ENCODE results near the gene ZNF213.
"Not testable (repeated sequence)": the region's sequence is repeated elsewhere in the genome, so short reads cannot be mapped to it uniquely, and the experiment has no call there.

Gene ZNF213

DNA sequence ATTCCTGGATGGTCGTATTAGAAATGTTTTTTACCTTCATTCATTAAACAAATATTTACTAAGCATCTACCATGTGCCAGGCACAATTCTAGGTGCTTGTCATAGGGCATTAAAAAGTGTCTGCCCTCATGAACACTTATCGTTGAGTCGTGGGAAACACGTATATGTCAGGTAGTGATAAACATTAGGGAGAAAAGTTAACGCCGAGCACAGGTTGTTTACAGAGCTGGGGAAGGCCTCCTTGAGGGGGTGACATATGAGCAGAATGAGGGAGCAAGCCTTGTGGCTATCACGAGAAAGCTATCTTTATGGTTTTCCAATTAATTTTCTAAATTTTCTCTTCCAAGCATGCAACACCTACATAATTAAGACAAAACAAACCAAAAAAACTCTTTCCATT, 985 bp upstream of the ZNF213 start:
- DNase-seq: no peak

DNA sequence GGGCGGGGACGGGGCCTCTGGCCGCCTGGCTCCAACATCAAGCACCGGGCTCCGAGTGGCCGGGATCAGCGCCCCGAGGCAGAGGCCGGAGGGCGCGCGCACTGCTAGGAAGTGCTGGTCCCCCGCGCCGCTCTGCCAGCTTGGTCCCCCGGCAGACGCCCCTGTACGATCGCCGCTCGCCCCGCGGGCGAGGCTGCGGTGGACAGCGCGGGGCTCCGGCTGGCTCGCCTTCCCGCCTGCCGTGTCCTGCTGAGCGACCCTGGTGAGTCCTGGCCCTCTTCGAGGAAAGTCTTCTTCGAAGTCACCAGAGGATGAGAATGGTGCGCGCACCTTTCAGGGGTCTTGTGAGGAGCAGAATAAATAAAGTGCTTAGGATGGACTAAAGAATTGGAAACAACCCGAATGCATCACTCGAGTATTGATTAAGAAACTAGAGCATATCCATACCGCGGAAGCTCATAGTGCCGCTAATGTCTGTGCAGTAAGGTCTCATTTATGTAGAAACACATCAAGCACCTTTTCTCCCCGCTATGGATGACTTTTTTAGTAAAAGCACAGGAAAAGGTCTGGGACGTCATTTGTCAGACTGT, 392 bp downstream of the ZNF213 start:
- DNase-seq: peak; percentile 29

DNA sequence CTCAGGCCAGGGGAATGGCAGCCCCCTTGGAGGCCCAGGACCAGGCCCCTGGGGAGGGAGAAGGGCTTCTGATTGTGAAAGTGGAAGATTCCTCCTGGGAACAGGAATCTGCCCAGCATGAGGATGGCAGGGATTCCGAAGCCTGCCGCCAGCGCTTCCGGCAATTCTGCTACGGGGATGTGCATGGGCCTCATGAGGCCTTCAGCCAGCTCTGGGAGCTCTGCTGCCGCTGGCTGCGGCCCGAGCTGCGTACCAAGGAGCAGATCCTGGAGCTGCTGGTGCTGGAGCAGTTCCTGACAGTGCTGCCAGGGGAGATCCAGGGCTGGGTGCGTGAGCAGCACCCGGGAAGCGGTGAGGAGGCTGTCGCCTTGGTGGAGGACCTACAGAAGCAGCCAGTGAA, 2.4 kb downstream of the ZNF213 start:
- DNase-seq: no peak

DNA sequence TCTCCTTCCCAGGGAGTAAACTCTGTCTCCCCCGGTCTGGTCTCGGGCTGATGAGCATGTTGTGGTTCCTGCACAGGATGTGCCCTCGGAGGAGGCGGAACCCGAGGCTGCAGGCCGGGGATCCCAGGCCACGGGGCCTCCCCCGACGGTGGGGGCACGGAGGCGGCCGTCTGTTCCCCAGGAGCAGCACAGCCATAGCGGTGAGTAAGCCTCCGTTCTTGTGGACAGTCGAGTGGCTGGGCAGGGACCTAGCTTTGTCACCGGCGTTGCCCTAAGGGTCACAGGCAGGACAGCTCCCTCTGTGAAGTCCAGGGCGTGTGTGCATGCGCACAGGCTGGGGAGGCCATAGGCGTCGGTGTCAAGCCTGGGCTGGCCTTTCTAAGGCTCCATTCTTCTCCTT, 3.5 kb downstream of the ZNF213 start:
- no peak for DNase-seq

DNA sequence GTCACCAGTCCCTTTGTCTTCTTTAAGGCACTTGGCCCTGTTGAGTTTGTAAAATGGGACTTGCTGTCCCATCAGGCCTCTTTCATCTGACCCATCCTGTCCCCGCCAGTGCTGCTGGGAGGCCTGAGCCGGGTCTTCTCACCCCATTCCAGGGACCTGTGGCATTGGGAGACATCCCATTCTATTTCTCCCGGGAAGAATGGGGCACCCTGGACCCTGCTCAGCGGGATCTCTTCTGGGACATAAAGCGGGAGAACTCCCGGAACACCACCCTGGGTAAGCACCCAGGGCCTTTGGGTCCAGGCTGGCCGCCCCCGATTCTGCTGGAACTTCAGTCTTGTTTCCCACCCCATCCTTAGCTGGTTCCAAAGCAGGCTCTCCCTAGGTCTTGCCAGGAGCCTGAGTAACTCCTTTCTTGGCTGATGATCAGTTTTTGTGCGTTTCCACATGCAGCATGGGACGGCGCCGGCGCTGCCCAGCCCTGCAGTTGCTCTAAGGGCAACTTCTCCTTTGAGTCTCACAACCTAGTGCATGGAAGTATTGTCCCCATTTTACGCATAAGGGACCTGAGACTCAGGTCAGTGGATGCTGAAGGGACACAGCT, 4.1 kb downstream of the ZNF213 start:
- no peak for DNase-seq

DNA sequence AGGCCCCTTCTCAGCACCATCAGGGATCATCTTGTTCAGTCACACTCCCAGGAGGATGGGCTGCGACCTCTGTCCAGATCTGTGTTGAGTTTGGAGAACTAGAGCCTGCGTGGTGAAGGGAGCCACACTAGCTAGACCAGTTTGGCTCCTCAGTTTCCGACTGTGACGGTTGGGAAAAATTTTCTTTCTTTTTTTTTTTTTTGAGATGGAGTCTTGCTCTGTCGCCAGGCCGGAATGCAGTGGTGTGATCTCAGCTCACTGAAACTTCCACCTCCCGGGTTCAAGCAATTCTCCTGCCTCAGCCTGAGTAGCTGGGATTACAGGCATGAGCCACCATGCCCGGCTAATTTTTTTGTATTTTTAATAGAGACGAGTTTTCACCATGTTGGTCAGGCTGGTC, 4.7 kb downstream of the ZNF213 start:
- DNase-seq: not testable (repeated sequence)

DNA sequence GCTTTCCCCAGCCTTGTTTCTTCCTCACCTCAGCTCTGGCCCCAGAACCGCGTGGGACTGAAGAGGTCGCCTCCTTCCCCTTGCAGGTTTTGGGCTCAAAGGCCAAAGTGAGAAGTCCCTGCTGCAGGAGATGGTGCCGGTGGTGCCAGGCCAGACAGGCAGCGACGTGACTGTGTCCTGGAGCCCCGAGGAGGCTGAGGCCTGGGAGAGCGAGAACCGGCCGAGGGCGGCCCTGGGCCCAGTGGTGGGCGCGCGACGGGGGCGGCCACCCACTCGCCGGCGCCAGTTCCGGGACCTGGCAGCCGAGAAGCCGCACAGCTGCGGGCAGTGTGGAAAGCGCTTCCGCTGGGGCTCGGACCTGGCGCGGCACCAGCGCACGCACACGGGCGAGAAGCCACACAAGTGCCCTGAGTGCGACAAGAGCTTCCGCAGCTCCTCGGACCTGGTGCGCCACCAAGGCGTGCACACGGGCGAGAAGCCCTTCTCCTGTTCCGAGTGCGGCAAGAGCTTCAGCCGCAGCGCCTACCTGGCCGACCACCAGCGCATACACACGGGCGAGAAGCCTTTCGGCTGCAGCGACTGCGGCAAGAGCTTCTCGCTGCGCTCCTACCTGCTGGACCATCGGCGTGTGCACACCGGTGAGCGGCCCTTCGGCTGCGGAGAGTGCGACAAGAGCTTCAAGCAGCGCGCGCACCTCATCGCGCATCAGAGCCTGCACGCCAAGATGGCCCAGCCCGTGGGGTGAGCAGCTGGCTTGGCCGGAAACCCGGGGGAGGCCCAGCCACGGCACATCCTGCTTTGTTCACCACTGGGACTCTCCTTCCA, 6.0 kb downstream of the ZNF213 start:
- no peak for DNase-seq

DNA sequence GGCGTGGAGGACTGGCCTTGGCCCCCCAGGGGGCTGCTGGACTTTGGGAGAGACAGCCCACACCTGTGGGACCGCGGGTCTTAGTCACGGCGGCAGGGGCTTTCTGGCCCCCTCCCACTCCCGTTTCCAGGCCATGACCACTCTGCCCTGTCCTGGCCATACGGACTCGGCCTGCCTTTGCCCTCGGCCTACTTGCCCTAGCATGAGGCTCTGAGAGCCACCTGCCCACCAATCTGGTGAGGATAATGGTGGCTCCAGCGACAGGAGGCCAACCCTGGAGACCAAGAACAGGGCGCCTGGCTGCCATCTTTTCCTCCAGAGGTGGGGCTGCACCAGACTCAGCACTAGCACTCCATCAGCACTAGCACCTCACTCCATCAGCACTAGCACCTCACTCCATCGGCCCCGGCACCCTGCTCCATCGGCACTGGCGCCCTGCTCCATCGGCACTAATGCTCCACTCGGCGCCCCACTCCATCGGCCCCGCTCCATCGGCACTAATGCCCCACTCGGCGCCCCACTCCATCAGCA, 7.0 kb downstream of the ZNF213 start:
- no peak for DNase-seq

DNA sequence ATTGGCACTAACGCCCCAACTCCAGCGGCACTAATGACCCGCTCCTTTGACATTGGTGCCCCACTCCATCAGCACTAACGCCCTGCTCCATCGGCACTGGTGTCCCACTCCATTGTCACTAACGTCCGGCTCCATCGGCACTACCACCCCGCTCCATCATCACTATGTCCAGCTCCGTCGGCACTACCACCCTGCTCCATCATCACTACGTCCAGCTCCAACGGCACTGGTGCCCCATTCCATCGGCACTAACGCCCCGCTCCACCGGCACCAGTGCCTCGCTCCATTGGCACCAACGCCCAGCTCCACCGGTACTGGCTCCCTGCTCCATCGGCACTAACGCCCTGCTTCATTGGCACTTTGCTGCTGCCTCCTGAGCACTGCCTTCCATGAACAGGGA, 7.5 kb downstream of the ZNF213 start:
- no peak for DNase-seq

DNA sequence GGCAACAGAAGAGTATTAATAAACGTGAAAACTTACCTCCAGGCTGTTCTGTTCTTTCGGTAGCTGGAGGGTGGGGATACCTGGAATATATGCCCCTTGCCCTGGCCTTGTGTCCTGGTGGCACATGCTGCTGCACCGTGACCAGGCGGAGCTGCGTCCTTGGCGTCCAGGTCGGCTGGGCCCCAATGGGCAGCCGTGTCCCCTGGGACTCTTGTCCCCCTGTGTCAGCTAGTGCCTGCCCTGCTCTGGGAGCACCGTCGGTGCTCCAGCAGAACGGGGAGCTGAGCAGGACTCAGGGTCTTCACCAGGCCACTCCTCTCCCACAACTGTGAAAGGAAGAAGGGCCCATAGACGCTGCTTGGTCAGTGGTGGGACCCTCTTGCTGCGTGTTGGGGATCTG, 7.9 kb downstream of the ZNF213 start:
- no peak for DNase-seq

DNA sequence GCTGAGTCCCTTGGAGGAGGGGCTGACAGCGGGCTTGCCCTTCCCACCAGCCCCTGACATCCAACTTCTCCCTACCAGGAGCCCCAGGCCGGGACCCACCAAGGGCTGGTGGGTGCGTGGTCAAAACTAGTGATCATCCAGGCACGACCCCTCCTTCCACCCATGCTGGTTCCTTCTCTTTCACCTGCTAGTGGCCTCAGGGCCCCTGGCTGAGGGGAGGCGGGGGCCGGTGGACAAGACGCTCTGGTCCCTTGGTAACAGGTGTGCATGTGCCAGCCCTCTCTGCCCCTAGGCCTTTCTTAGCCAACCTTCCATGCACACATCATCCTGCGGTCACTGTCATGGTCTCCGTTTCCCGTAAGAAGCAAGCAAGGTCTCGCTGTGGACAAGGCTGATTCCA, 8.4 kb downstream of the ZNF213 start:
- DNase-seq: no peak

DNA sequence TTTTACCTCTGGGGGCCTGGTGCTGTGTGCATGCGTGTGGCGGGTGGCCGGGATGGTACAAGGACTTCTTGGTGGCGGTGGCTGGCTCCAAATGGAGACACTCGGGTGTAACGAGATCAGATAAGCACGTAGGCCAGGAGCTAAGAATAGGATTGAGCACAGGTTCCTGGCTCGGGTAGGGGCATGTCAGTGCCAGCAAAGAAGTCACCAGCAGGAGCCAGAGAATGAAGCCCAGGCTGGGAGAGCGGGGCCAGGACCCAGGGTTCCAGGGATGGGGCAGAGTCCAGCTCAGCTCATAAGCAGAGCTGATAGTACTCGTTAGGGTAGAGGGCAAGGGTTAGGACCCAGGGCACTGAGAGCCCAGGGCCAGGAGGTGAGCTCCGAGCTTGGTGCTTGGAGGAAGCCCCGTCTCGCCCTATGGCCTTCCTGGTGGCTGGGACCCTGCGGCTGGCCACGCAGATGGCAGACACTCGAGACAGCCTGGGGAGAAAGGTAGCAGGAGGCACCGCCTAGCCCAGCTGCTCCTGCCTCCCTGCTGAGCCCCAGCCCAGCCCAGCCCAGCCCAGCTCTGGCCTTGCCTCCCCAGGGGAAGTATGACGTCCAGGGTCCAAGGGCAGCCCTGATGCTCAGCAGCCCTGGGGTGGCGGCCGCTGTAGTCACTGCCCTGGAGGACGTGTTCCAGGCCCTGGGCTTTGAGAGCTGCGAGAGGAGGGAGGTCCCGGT, 8.9 kb downstream of the ZNF213 start:
- DNase-seq: no peak

DNA sequence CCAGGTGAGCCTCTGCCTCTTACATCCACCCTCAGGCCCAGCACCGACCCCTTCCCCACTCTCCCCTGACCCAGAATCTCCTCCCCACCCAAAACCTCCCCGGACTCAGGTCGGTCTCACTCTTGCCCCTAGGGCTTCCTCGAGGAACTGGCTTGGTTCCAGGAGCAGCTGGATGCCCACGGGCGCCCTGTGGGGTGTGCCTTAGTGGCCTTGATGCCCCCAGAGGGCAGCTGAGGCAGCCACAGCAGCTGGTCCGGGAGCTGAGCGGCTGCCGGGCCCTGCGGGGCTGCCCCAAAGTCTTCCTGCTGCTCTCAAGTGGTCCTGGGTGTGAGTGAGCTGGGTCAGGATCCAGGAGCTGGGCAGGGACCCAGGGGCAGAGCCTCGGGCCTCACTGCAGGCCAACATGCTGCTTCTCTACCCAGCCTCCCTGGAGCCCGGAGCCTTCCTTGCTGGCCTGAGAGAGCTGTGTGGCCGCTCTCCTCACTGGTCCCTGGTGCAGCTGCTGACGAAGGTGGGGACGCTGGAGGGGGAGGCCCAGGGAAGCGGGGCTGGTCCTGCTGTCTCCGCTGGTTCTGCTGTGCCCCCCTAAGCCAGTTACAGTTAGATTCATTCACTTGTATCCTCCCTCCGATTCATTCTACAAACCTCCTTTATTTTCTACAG, 9.6 kb downstream of the ZNF213 start:
- no peak for DNase-seq

DNA sequence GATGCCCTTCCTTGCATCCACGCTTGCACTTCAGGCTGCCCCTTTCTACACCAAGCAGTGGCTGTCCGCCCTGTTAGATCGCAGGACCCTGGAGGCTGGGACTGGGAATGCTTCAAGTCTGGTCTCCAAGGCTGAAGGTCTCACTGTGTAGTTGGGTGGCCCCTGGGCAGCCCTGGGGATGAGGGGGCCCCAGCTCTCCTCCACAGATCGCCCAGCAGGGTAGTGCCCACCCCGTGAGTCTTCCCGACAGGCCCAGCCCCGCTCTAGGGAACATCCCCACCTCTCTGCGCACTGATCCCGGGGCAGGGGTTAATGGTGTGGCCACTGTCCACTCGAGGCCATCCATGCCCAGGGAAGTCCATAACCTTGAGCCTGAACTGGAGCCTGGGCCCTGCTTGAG, 10.3 kb downstream of the ZNF213 start:
- DNase-seq: no peak

DNA sequence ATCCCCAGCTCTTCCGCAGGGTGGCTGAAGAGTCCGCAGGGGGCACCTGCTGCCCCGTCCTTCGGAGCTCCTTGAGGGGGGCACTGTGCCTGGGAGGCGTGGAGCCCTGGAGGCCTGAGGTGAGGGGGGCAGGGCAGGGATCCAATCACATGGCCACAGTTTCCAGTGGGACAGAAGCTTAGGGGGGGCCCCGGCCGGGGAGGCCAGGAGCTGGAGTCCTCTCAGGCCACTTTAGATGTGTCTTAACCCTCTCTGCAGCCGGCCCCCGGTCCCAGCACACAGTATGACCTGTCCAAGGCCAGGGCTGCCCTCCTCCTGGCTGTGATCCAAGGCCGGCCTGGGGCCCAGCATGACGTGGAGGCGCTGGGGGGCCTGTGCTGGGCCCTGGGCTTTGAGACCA, 10.8 kb downstream of the ZNF213 start:
- DNase-seq: no peak

DNA sequence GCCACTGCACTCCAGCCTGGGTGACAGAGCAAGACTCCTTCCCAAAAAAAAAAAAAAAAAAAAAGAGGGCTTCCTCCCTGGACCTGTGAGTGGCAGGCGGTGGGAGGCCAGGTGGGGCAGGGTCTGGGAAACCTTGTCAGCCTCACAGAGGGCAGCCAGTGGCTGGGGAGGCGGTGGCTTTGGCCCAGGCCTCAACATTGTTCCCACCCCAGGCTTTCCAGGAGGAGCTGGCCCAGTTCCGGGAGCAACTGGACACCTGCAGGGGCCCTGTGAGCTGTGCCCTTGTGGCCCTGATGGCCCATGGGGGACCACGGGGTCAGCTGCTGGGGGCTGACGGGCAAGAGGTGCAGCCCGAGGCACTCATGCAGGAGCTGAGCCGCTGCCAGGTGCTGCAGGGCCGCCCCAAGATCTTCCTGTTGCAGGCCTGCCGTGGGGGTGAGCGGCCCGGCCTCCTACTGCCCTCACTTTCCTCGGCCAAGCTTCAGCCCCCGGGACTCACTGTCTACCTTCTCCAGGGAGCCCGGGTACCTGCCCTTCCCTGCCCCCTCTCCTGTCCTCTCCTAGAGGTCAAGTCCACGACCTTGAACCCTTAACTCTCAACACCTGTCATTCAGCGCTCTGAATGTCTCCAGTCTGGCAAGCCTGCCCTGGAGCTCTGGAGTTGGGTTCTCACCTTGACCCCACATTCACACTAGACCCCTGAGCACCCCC, 12.4 kb downstream of the ZNF213 start:
- no peak for DNase-seq

DNA sequence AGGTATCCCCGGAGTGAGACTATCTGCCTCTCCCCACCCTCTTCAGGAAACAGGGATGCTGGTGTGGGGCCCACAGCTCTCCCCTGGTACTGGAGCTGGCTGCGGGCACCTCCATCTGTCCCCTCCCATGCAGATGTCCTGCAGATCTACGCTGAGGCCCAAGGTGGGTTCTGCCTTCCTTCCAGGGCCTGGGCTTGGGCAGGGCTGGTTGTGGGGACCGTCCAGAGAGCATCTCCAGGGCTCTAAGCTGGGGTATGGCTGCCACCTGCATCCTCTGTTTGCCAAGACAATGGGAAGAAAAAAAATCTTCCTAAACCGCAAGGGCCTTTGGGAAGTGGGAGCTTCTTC, 12.9 kb downstream of the ZNF213 start:
- DNase-seq: no peak

DNA sequence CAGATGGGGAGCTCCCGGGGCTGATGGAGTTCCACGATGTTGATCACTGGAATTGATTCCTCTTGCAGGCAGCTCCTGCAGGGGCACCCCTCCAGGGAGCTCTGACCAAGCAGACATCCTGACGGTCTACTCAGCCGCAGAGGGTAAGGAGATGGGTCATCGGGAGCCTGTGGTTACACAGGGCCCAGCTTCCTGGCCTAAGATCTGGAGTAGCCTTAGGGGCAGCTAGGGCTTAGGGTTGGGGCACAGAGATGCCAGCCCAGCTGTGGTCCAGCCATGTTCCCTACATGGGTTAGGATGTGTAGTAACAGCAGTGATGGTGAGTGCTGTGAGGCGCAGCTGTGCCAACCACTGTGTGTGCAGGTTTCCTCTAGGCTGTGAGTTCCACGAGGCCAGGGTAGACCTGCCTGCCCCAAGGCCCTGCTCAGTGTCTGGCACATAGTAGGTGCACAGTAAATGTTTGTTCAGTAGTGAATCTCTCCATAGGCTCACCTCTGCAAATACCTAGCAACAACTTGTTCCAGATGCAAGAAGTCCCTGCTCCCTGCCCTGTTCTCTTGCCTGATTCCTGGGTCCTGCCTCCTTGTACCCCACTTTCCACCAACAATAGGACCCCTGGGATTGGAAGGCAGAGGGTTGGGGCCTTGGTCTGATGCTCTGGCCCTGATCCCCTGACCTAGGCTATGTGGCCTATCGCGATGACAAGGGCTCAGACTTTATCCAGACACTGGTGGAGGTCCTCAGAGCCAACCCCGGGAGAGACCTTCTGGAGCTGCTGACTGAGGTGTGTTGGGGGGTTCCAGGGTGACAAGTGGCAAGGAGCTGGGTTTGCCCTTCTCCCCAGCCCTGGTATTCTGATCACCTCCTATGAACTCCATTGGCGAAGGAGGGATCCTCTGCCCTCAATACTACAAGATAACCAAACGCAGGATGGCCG, 13.7 kb downstream of the ZNF213 start:
- no peak for DNase-seq

DNA sequence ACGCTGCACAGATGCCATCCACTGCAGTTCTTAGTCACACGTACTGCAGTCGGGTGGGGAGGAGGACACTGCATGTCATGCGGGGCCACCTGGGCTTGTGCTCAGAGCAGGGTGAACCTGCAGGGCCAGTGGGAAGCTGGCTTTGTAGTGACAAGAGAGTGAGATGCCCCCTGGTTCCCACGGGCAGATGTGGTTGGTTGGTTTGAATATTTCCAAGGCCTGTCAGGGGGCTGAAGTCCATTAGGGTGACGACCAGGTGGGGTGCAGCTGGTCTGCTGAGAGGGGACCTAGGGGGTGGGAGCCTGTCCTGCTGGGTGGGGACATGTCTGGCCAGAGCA, 14.3 kb downstream of the ZNF213 start:
- no peak for DNase-seq

DNA sequence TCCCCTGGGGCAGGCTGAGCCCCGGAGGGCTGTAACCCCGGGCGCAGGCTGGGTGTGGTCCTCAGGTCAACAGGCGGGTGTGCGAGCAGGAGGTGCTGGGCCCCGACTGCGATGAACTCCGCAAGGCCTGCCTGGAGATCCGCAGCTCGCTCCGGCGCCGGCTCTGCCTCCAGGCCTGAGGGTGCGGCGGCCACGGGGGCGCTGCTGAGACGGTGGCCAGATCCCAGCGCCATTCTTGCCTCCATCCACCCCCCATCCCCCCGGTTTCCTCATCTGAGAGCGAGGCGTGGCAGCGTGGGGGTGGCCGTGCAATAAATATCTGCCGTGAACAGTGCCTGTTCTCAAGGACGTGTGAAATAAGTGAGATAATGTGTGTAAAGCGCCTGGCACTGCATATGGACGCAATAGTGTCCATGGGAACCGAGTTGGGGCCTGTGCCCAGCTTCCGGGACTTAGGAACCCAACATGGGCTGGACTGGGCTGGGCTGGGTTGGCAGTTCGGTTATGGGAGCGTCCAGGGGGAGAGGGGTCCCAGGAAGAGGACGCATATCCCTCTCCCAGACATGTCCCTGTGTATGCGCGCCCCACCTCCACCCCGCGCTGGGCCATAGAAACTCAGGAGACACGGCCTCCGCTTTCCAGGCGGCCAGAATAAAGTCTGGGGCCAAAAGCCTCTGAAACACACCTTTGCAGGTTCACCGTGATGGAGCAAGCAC, 15.0 kb downstream of the ZNF213 start:
- DNase-seq: peak; percentile 72

All from activated CD4-positive, alpha-beta T cell treated with anti-CD3 and anti-CD28 coated beads, Interleukin-10, Interleukin-2, amounts not matched to agents 100 ng/mL and 50 ng/mL, durations not matched to agents 16 hours and 8 hours (primary cell).